HepG2 (cell line): Measurements from ENCODE around the gene TBC1D20. TPM values are rescaled to one million over a fixed set of nuclear protein-coding genes. Genes with fewer than 3 reads are reported as not detected.

ENCODE experiments used
- E2F1 ChIP-seq: sonication (generic); formaldehyde crosslinking; IDR thresholded peaks from 2 replicates; pipeline ENCODE4 v1.5.0; 2020; ENCODE audit warnings: missing genetic modification reagents
- HES4 ChIP-seq: sonication (generic); formaldehyde crosslinking; IDR thresholded peaks from 2 replicates; pipeline ENCODE4 v1.9.0; 2021; ENCODE audit warnings: mild to moderate bottlenecking, missing genetic modification reagents, borderline replicate concordance
- MYC ChIP-seq: sonication (generic); formaldehyde crosslinking; IDR thresholded peaks from 2 replicates; pipeline ENCODE4 v1.9.0; 2021; ENCODE audit warnings: missing genetic modification reagents, borderline replicate concordance
- POLR2A ChIP-seq, 2 experiments: IDR thresholded peaks; 2 replicates each; pipeline ENCODE4 v1.6.1; 2011; ENCODE audit warnings: low read depth in 2 of 2, low read length in 2 of 2, mild to moderate bottlenecking in 1 of 2, moderate library complexity in 1 of 2; ENCODE audit not compliant: insufficient read depth in 1 of 2
- POLR2G ChIP-seq: fragments of 200-400 bp; formaldehyde crosslinking; IDR thresholded peaks from 2 replicates; pipeline ENCODE4 v1.6.1; 2018; ENCODE audit warnings: mild to moderate bottlenecking, low read depth, low read length, moderate library complexity
- RXRA ChIP-seq: sonication (generic); formaldehyde crosslinking; IDR thresholded peaks from 2 replicates; pipeline ENCODE4 v1.5.1; 2020; ENCODE audit warnings: missing genetic modification reagents
- SMAD9 ChIP-seq: sonication (generic); formaldehyde crosslinking; IDR thresholded peaks from 2 replicates; pipeline ENCODE4 v1.5.1; 2020; ENCODE audit warnings: mild to moderate bottlenecking, missing genetic modification reagents
- U2AF1 ChIP-seq: fragments of 200-400 bp; formaldehyde crosslinking; optimal IDR thresholded peaks from 2 replicates; pipeline ENCODE3; 2017; ENCODE audit warnings: mild to moderate bottlenecking, low read depth, low read length
- XBP1 ChIP-seq: sonication (generic); formaldehyde crosslinking; IDR thresholded peaks from 2 replicates; pipeline ENCODE4 v1.5.0; 2020; ENCODE audit warnings: missing genetic modification reagents
- ZBTB14 ChIP-seq: sonication (generic); formaldehyde crosslinking; IDR thresholded peaks from 2 replicates; pipeline ENCODE4 v1.4.0; 2020; ENCODE audit warnings: missing genetic modification reagents
- ZIK1 ChIP-seq: sonication (generic); formaldehyde crosslinking; IDR thresholded peaks from 2 replicates; pipeline ENCODE4 v1.5.0; 2020; ENCODE audit warnings: mild to moderate bottlenecking, low read depth, missing genetic modification reagents, borderline replicate concordance
- ZNF670 ChIP-seq: sonication (generic); formaldehyde crosslinking; IDR thresholded peaks from 2 replicates; pipeline ENCODE4 v1.8.0; 2022; ENCODE audit warnings: mild to moderate bottlenecking, missing genetic modification reagents, borderline replicate concordance
- polyA plus RNA-seq, 8 experiments: library from polyadenylated mRNA; depleted of rRNA in 3 of 8; stranded (reverse) in 7 of 8; unstranded in 1 of 8; fragments of >200 nt; fragmentation: Illumina TruSeq in 4 of 8; extraction: Trizol in 4 of 8; gene quantifications; 2 replicates each; pipeline versions ENCODE4 v1.2.1 to v1.2.3, GENCODE V29; 2011 to 2016; ENCODE audit warnings: low read depth in 4 of 8, missing spikeins in 1 of 8, mixed read lengths in 1 of 8; ENCODE audit not compliant: insufficient read depth in 1 of 8
- total RNA-seq, 5 experiments: library from RNA; depleted of rRNA; stranded (reverse); fragments of >200 nt; fragmentation: Illumina TruSeq; extraction: Trizol; gene quantifications; 2 replicates each; pipeline ENCODE4 v1.2.3, GENCODE V29; 2016; ENCODE audit warnings: low read depth in 1 of 5

The TBC1D20 gene
- total and polyA plus RNA-seq, 2 of the 13 experiments (the other 11 are each of a cell fraction or from before 2014, with no cell fraction given) = 36.6 to 47.1 TPM

DNA sequence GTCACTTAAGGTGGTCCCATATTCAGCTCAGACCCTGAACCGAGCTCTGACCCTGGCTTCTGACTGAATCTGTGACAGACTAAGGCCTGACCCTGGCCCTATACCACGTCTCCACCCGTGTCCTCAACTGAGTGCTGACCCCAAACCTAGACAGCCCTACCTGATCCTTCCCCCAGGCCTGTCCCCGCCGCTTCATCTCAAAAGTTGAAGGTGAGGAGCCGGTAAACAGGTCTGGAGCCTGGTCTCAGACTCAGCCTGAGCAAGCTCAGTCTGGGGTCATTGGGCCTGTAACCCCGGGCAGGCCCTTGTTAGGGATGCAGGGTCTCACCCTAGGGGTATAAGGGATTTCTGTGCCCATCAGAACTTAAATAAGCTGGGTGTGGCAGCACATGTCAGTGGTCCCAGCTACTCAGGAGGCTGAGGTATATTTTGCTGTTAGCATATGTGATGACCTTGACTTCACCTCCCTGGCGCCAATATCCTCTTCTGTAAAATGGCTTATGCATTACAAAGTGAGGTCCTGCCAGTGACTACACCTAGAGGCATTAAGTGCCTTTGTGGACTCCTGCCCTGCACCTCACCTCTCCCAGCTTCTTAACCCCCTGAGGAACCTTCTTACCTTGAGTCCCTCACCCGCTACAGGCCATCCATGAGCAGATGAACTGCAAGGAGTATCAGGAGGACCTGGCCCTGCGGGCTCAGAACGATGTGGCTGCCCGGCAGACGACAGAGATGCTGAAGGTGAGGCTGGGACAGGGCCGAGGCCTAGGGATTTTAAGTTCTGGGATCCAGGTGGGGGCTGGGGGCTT, 34.3 kb downstream of the TBC1D20 start (continued):
- TF ChIP-seq ZIK1 (CRISPR knock-in tag) (0 out of 2 replicates have a peak, but pooled peaks have one; percentile 29), POLR2G (peak; percentile 46), SMAD9 (CRISPR knock-in tag) (no peak), XBP1 (CRISPR knock-in tag) (no peak), MYC (CRISPR knock-in tag) (0 out of 2 replicates have a peak, but pooled peaks have one; percentile 14), POLR2A (IDR thresholded peaks at IDR 0.05; ENCODE audit: insufficient read depth in 1 of 2, low read depth in 2 of 2, low read length in 2 of 2) (peak in 1 of 2 experiments; percentile 17; a peak in 2 of 4 replicates), ZBTB14 (CRISPR knock-in tag) (no peak), U2AF1 (peak; percentile 74), HES4 (CRISPR knock-in tag) (0 out of 2 replicates have a peak, but pooled peaks have one; percentile 55), E2F1 (CRISPR knock-in tag) (no peak), RXRA (CRISPR knock-in tag) (peak; percentile 15; the same call in 1 of the 2 replicates), ZNF670 (no peak)
